HepG2 (cell line): Measurements from ENCODE around the gene CD164L2.

Source experiments
- CEBPB ChIP-seq: IDR thresholded peaks from 2 replicates; pipeline ENCODE4 v1.6.1; 2011; ENCODE audit warnings: low read depth, low read length, improper control_type of control experiment, borderline replicate concordance
- ZNF891 ChIP-seq: sonication (generic); formaldehyde crosslinking; IDR thresholded peaks from 2 replicates; pipeline ENCODE4 v1.5.0; 2020; ENCODE audit warnings: mild to moderate bottlenecking, missing genetic modification reagents

GRCh38 chr1:27335506-27336422 lies 47.4 kb downstream of the CD164L2 start:
- no peak for TF ChIP-seq ZNF891 (CRISPR knock-in tag)
- no peak for TF ChIP-seq CEBPB
